Esophagus squamous epithelium (tissue), 5 donors: ENCODE measurements around the gene ERLEC1. TPM values are rescaled to one million over a fixed set of nuclear protein-coding genes. Genes with fewer than 3 reads are reported as not detected.
A peak's percentile ranks its signal among the peaks of the same experiment; 100 is the strongest.

Experiments used
- DNase-seq: peaks from one replicate; lab custom pipeline; 2025; lab: John Stamatoyannopoulos, UW
- H3K27ac ChIP-seq, 4 donors: fragments of 200-600 bp; sonication (generic); one replicate each; pipeline ENCODE4 v1.5.1; 2016 to 2019; ENCODE audit warnings: mild to moderate bottlenecking in 1 of 4
- H3K27me3 ChIP-seq, 4 donors: fragments of 200-600 bp; sonication (generic); 1 replicate in 3 of 4; 2 replicates in 1 of 4; pipeline versions ENCODE4 v1.5.1 to v1.6.0; 2017 to 2021; ENCODE audit warnings: antibody characterized with exemption in 1 of 4
- H3K36me3 ChIP-seq, 3 donors: fragments of 200-600 bp; sonication (generic); one replicate each; pipeline ENCODE4 v1.5.1; 2016 to 2019
- H3K4me1 ChIP-seq, 3 donors: fragments of 200-600 bp; sonication (generic); one replicate each; pipeline ENCODE4 v1.5.1; 2017 to 2019
- H3K4me3 ChIP-seq, 4 donors: fragments of 200-600 bp; sonication (generic); 1 replicate in 3 of 4; 2 replicates in 1 of 4; pipeline ENCODE4 v1.5.1; 2016 to 2019; ENCODE audit warnings: mild to moderate bottlenecking in 2 of 4, moderate library complexity in 1 of 4
- H3K9me3 ChIP-seq, 3 donors: fragments of 200-600 bp; sonication (generic); one replicate each; pipeline ENCODE4 v1.5.1; 2016 to 2019
- CTCF ChIP-seq, 6 experiments: fragments of 450-650 bp in 4 of 6; fragments of 200-600 bp in 2 of 6; sonication (generic) in 2 of 6; IDR thresholded peaks; one replicate each; pipeline ENCODE4 v1.5.1; 2016 to 2019; ENCODE audit warnings: antibody characterized with exemption in 6 of 6, mild to moderate bottlenecking in 4 of 6, moderate library complexity in 4 of 6
- POLR2A ChIP-seq, 4 donors: fragments of 450-650 bp; IDR thresholded peaks; one replicate each; pipeline ENCODE4 v1.6.1; 2017; ENCODE audit warnings: antibody characterized with exemption in 4 of 4, mild to moderate bottlenecking in 4 of 4, moderate library complexity in 3 of 4
- WGBS, 2 donors: methylation state at CpG; one replicate each; pipeline ENCODE4 v1.1.5; 2018; 5-methylcytosine and 5-hydroxymethylcytosine counted together
- intact Hi-C: fragments of 100-400 bp; cut with DNase I; formaldehyde crosslinking; loops from one replicate; pipeline ENCODE4 v1.15.0; 2022
- total RNA-seq, 4 donors: library from RNA; depleted of rRNA; stranded (reverse); fragments of >200 nt; gene quantifications; one replicate each; pipeline ENCODE4 v1.1.0, GENCODE V29; 2016
- donor health status: DM: yes; HTN: yes; CAD: no.

The ERLEC1 gene
- total RNA-seq, 4 donors from 2014 or later, result 15.1 to 27.5 (median 21.3) TPM

GRCh38 chr2:53787614-53788289 lies 908 bp downstream of the ERLEC1 start:
- peaks cover 6 to 47% (median 25%) of the 10 kb centered on the region in 3 donors for H3K4me1 ChIP-seq
- intact Hi-C loops, result no loop called here
- H3K4me3 ChIP-seq, result peak overlapping the region; percentile 68 to 98 (median 82)
- DNase-seq, result no peak
- WGBS, 2 donors, result 3% methylated on average over 17 of the region's 17 CpGs
- no peaks in the 10 kb centered on the region for H3K36me3 ChIP-seq
- H3K27ac ChIP-seq, result peak overlapping the region; percentile 80 to 90 (median 86)
- TF ChIP-seq POLR2A (IDR thresholded peaks at IDR 0.05), result no peak
- no peak for TF ChIP-seq CTCF (IDR thresholded peaks at IDR 0.05)
- no peaks in the 10 kb centered on the region for H3K27me3 ChIP-seq
- no peaks in the 10 kb centered on the region for H3K9me3 ChIP-seq

- H3K27ac ChIP-seq, result no peak overlapping the region
- peaks cover 3 to 7% (median 3%) of the 10 kb centered on the region in 3 donors for H3K4me1 ChIP-seq
- no peak for DNase-seq
Measured at GRCh38 chr2:53793261-53793660, 6.4 kb downstream of the ERLEC1 start.

GRCh38 chr2:53793821-53794220 lies 7.0 kb downstream of the ERLEC1 start:
- Histone ChIP-seq H3K4me3 (no peak overlapping the region), H3K27ac (no peak overlapping the region), H3K36me3 (peaks cover 0 to 48% (median 0%) of the 10 kb centered on the region in 3 donors), H3K27me3 (no peaks in the 10 kb centered on the region), H3K9me3 (no peaks in the 10 kb centered on the region), H3K4me1 (peaks cover 0 to 1% (median 0%) of the 10 kb centered on the region in 3 donors)
- no peak for TF ChIP-seq POLR2A (IDR thresholded peaks at IDR 0.05)
- intact Hi-C loops, result no loop called here
- 78 to 84% methylated on average over 3 of the region's 3 CpGs for WGBS, 2 donors
- no peak for DNase-seq

More at GRCh38 chr2:53793261-53793660, 6.4 kb downstream of the ERLEC1 start:
- Histone ChIP-seq H3K27me3 (no peaks in the 10 kb centered on the region), H3K36me3 (peaks cover 0 to 43% (median 0%) of the 10 kb centered on the region in 3 donors), H3K4me3 (no peak overlapping the region), H3K9me3 (no peaks in the 10 kb centered on the region)
- WGBS, 2 donors, result 82 to 85% methylated on average over 3 of the region's 3 CpGs
- TF ChIP-seq POLR2A (IDR thresholded peaks at IDR 0.05) (no peak), CTCF (IDR thresholded peaks at IDR 0.05) (no peak)
- intact Hi-C loops, result no loop called here

- no peaks in the 10 kb centered on the region for H3K4me1 ChIP-seq
- H3K9me3 ChIP-seq, result no peaks in the 10 kb centered on the region
- no peak for DNase-seq
- TF ChIP-seq CTCF (IDR thresholded peaks at IDR 0.05) (no peak), POLR2A (IDR thresholded peaks at IDR 0.05) (no peak)
- H3K4me3 ChIP-seq, result no peak overlapping the region
- intact Hi-C loops, result no loop called here
- H3K36me3 ChIP-seq, result peaks cover 0 to 98% (median 3%) of the 10 kb centered on the region in 3 donors
- H3K27ac ChIP-seq, result no peak overlapping the region
- H3K27me3 ChIP-seq, result no peaks in the 10 kb centered on the region
Measured at GRCh38 chr2:53801547-53801946, 14.7 kb downstream of the ERLEC1 start.

- H3K36me3 ChIP-seq, result peaks cover 0 to 98% (median 3%) of the 10 kb centered on the region in 3 donors
- no peaks in the 10 kb centered on the region for H3K4me1 ChIP-seq
- H3K27ac ChIP-seq, result no peak overlapping the region
- TF ChIP-seq CTCF (IDR thresholded peaks at IDR 0.05) (no peak), POLR2A (IDR thresholded peaks at IDR 0.05) (no peak)
- no peak for DNase-seq
- WGBS, 2 donors, result 84 to 91% methylated on average over 7 of the region's 7 CpGs
- intact Hi-C loops, result no loop called here
- H3K9me3 ChIP-seq, result no peaks in the 10 kb centered on the region
- H3K4me3 ChIP-seq, result no peak overlapping the region
- H3K27me3 ChIP-seq, result no peaks in the 10 kb centered on the region
Measured at GRCh38 chr2:53802617-53803151, 15.8 kb downstream of the ERLEC1 start.
